ENCODE results near the gene CRHR1.

CRHR1 gene

DNA sequence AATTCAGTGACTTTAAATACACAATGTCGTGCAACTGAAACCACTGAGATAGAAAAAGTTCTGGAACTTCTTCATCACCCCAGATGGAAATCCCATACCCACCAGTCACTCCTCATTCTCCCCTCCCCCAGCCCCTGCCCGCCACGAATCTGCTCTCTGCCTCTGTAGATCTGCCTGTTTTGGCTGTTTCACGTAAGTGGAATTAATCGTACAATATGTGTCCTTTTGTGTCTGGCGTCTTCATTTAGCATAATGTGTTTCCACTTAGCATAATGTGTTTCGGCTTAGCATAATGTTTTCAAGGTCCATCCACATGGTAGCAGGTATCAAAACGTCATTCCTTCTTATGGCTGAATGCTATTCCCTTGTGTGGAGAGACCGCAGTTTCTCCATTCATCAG lies 57.1 kb downstream of the CRHR1 start:
- no CpG with 5 or more reads among the region's 9 CpGs for WGBS (ENCODE audit: extremely low coverage, insufficient coverage, insufficient read length)
- H4K12ac ChIP-seq (ENCODE audit: low read depth, low read length) = no peak overlapping the region
- no peak overlapping the region for H3K27ac ChIP-seq (ENCODE audit: low read depth, low read length)

DNA sequence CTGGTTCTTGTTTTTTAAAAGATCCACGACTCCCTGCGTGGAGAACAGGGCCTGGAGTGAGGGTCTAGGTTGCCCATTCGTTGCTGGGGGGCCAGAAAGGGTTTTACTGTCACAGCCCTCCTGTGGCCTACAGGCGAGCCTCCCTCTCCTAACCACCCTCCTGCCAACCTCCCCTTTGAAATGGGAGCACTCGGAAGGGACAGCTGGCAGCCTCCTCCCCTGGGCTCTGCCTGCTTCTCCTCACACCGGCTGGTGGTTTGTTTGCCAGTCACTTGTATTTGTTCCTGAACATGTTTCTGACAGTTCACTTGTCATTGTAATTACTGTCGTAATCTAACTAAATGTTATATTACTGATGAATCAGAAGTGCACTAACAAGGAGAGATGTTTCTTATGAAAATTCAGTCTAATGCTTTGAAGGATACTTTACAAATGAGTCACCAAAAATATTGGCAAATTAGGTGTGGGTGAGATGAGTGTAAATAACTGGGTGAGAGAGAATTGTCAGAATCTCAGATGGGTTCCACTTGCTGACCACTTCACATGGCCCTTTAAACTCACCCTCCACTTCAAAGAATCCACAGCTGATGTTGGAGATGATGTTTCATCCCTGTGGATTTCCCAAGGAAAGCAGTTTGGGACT lies 57.9 kb downstream of the CRHR1 start:
- Histone ChIP-seq H3K4ac (ENCODE audit: low read depth, low read length) (no peak overlapping the region), H3K4me2 (ENCODE audit: low read length) (no peak overlapping the region), H3K79me1 (ENCODE audit: low read length) (no peaks in the 10 kb centered on the region), H4K12ac (ENCODE audit: low read depth, low read length) (no peak overlapping the region), H4K91ac (ENCODE audit: low read depth, low read length) (no peak overlapping the region), H2BK5ac (ENCODE audit: low read depth, low read length, poor library complexity) (no peak overlapping the region), H3K23ac (ENCODE audit: low read length) (no peak overlapping the region), H3K27me3 (ENCODE audit: insufficient read depth, low read length) (no peaks in the 10 kb centered on the region), H3K79me2 (ENCODE audit: control insufficient read depth, insufficient read depth, low read length, poor library complexity) (no peaks in the 10 kb centered on the region), H3K14ac (ENCODE audit: low read length) (no peak overlapping the region), H3K4me1 (ENCODE audit: control insufficient read depth in 1 of 2, insufficient read depth in 2 of 2, low read length in 2 of 2) (no peaks in the 10 kb centered on the region), H3K9ac (ENCODE audit: low read length) (no peak overlapping the region), H2AK5ac (ENCODE audit: low read length) (no peak overlapping the region), H2BK120ac (ENCODE audit: insufficient read depth, low read length, poor library complexity) (no peak overlapping the region), H3K9me3 (ENCODE audit: insufficient read depth, low read depth, low read length) (peaks cover 1% of the 10 kb centered on the region), H3K27ac (ENCODE audit: low read depth, low read length) (no peak overlapping the region), H2AFZ (ENCODE audit: insufficient read depth, low read length, poor library complexity) (no peak overlapping the region), H3K36me3 (ENCODE audit: control insufficient read depth in 1 of 2, insufficient read depth in 2 of 2, low read length in 2 of 2) (no peaks in the 10 kb centered on the region), H2BK12ac (ENCODE audit: low read length) (no peak overlapping the region), H3K4me3 (ENCODE audit: low read depth, low read length) (no peak overlapping the region), H3K18ac (ENCODE audit: low read length) (no peak overlapping the region), H4K8ac (ENCODE audit: low read depth, low read length) (no peak overlapping the region)
- DNase-seq = no peak
- WGBS (ENCODE audit: extremely low coverage, insufficient coverage, insufficient read length) = no CpG with 5 or more reads among the region's 7 CpGs

More for the DNA sequence above, 57.1 kb downstream of the CRHR1 start:
- Histone ChIP-seq H2AK5ac (ENCODE audit: low read length) (no peak overlapping the region), H2BK12ac (ENCODE audit: low read length) (no peak overlapping the region), H3K23ac (ENCODE audit: low read length) (no peak overlapping the region), H3K27me3 (ENCODE audit: insufficient read depth, low read length) (no peaks in the 10 kb centered on the region), H3K79me1 (ENCODE audit: low read length) (no peaks in the 10 kb centered on the region), H2BK5ac (ENCODE audit: low read depth, low read length, poor library complexity) (no peak overlapping the region), H3K4me2 (ENCODE audit: low read length) (no peak overlapping the region), H3K9me3 (ENCODE audit: insufficient read depth, low read depth, low read length) (peaks cover 1% of the 10 kb centered on the region), H2BK120ac (ENCODE audit: insufficient read depth, low read length, poor library complexity) (no peak overlapping the region), H3K18ac (ENCODE audit: low read length) (no peak overlapping the region), H3K9ac (ENCODE audit: low read length) (no peak overlapping the region), H3K14ac (ENCODE audit: low read length) (no peak overlapping the region), H4K91ac (ENCODE audit: low read depth, low read length) (no peak overlapping the region), H3K4me3 (ENCODE audit: low read depth, low read length) (no peak overlapping the region), H3K36me3 (ENCODE audit: control insufficient read depth in 1 of 2, insufficient read depth in 2 of 2, low read length in 2 of 2) (no peaks in the 10 kb centered on the region), H3K4me1 (ENCODE audit: control insufficient read depth in 1 of 2, insufficient read depth in 2 of 2, low read length in 2 of 2) (no peaks in the 10 kb centered on the region), H2AFZ (ENCODE audit: insufficient read depth, low read length, poor library complexity) (no peak overlapping the region), H4K8ac (ENCODE audit: low read depth, low read length) (no peak overlapping the region), H3K79me2 (ENCODE audit: control insufficient read depth, insufficient read depth, low read length, poor library complexity) (no peaks in the 10 kb centered on the region), H3K4ac (ENCODE audit: low read depth, low read length) (no peak overlapping the region)
- DNase-seq = no peak

DNA sequence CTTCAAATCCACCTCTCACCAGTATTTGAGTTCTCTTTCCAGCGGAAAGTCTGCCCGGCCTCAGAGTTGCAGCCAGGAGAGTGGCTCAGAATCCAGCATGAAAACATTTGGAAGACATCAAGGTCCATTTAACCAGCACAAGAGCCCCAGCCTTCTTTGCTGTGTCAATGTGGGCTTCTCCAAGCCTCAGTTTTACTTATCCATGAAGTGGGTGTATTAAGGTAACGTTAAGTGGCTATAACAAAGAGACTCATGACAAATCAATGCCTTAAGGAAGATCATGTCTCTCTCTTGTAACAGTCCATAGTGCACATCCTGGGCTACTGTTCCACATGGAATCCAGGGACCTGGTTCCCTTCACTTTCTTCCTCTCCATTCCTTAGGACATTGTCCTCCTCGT lies 59.6 kb downstream of the CRHR1 start:
- Histone ChIP-seq H3K4me3 (ENCODE audit: low read depth, low read length) (no peak overlapping the region), H2AK5ac (ENCODE audit: low read length) (no peak overlapping the region)

DNA sequence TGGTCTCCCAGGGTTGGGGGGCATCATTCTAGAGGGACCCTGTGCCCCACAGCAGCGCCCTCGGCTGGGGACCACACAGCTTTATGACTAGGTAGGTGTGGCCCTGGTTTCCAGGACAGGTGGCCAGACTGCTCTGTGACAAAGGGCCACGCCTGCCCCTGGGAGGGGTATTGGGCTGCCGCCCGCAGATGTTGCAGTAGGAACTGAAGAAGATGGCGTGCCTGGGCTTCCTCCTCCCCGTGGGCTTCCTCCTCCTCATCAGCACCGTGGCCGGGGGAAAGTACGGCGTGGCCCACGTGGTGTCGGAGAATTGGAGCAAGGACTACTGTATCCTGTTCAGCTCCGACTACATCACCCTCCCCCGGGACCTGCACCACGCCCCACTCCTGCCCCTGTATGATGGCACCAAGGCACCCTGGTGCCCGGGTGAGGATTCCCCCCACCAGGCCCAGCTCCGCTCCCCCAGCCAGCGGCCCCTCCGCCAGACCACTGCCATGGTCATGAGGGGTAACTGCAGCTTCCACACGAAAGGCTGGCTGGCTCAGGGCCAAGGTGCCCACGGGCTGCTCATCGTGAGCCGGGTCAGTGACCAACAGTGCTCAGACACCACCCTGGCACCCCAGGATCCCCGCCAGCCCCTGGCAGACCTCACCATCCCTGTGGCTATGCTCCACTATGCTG lies 60.7 kb downstream of the CRHR1 start, which contains the start of gene SPPL2C:
SPPL2C (plus strand) TSS at position 187 of the 681 bp plus-strand sequence; CDS start at position 213, 26 bp downstream.
- Histone ChIP-seq H3K23ac (ENCODE audit: low read length) (no peak within 1 kb of the TSS), H3K9me3 (ENCODE audit: insufficient read depth, low read depth, low read length) (no peaks in the 10 kb centered on the region), H3K79me1 (ENCODE audit: low read length) (no peaks in the 10 kb centered on the region), H3K4ac (ENCODE audit: low read depth, low read length) (no peak within 1 kb of the TSS), H2AFZ (ENCODE audit: insufficient read depth, low read length, poor library complexity) (no peak within 1 kb of the TSS), H3K36me3 (ENCODE audit: control insufficient read depth in 1 of 2, insufficient read depth in 2 of 2, low read length in 2 of 2) (no peaks in the 10 kb centered on the region), H4K12ac (ENCODE audit: low read depth, low read length) (no peak within 1 kb of the TSS), H2BK5ac (ENCODE audit: low read depth, low read length, poor library complexity) (no peak within 1 kb of the TSS), H2AK5ac (ENCODE audit: low read length) (no peak within 1 kb of the TSS), H3K4me2 (ENCODE audit: low read length) (no peak within 1 kb of the TSS), H4K91ac (ENCODE audit: low read depth, low read length) (no peak within 1 kb of the TSS), H3K18ac (ENCODE audit: low read length) (no peak within 1 kb of the TSS), H2BK120ac (ENCODE audit: insufficient read depth, low read length, poor library complexity) (no peak within 1 kb of the TSS), H3K14ac (ENCODE audit: low read length) (no peak within 1 kb of the TSS), H4K8ac (ENCODE audit: low read depth, low read length) (no peak within 1 kb of the TSS), H3K9ac (ENCODE audit: low read length) (no peak within 1 kb of the TSS), H2BK12ac (ENCODE audit: low read length) (no peak within 1 kb of the TSS), H3K4me1 (ENCODE audit: control insufficient read depth in 1 of 2, insufficient read depth in 2 of 2, low read length in 2 of 2) (no peaks in the 10 kb centered on the region), H3K27ac (ENCODE audit: low read depth, low read length) (no peak within 1 kb of the TSS), H3K79me2 (ENCODE audit: control insufficient read depth, insufficient read depth, low read length, poor library complexity) (no peaks in the 10 kb centered on the region), H3K27me3 (ENCODE audit: insufficient read depth, low read length) (no peaks in the 10 kb centered on the region), H3K4me3 (ENCODE audit: low read depth, low read length) (no peak within 1 kb of the TSS)
- WGBS (ENCODE audit: extremely low coverage, insufficient coverage, insufficient read length) = no CpG with 5 or more reads among the region's 25 CpGs
- DNase-seq = no peak

More for the DNA sequence above, 59.6 kb downstream of the CRHR1 start:
- no peak overlapping the region for H2AFZ ChIP-seq (ENCODE audit: insufficient read depth, low read length, poor library complexity)
- no peak overlapping the region for H3K23ac ChIP-seq (ENCODE audit: low read length)
- H3K9ac ChIP-seq (ENCODE audit: low read length) = no peak overlapping the region
- H3K18ac ChIP-seq (ENCODE audit: low read length) = no peak overlapping the region
- DNase-seq = no peak
- H3K9me3 ChIP-seq (ENCODE audit: insufficient read depth, low read depth, low read length) = no peaks in the 10 kb centered on the region
- H2BK120ac ChIP-seq (ENCODE audit: insufficient read depth, low read length, poor library complexity) = no peak overlapping the region
- H4K12ac ChIP-seq (ENCODE audit: low read depth, low read length) = no peak overlapping the region
- H4K8ac ChIP-seq (ENCODE audit: low read depth, low read length) = no peak overlapping the region
- H3K27ac ChIP-seq (ENCODE audit: low read depth, low read length) = no peak overlapping the region
- no peak overlapping the region for H3K4ac ChIP-seq (ENCODE audit: low read depth, low read length)
- no peak overlapping the region for H2BK12ac ChIP-seq (ENCODE audit: low read length)
- H3K36me3 ChIP-seq (ENCODE audit: control insufficient read depth in 1 of 2, insufficient read depth in 2 of 2, low read length in 2 of 2) = no peaks in the 10 kb centered on the region
- no peak overlapping the region for H3K4me2 ChIP-seq (ENCODE audit: low read length)
- no peak overlapping the region for H3K14ac ChIP-seq (ENCODE audit: low read length)
- H3K79me2 ChIP-seq (ENCODE audit: control insufficient read depth, insufficient read depth, low read length, poor library complexity) = no peaks in the 10 kb centered on the region
- no peak overlapping the region for H4K91ac ChIP-seq (ENCODE audit: low read depth, low read length)
- no CpG with 5 or more reads among the region's 4 CpGs for WGBS (ENCODE audit: extremely low coverage, insufficient coverage, insufficient read length)
- H3K4me1 ChIP-seq (ENCODE audit: control insufficient read depth in 1 of 2, insufficient read depth in 2 of 2, low read length in 2 of 2) = no peaks in the 10 kb centered on the region
- no peaks in the 10 kb centered on the region for H3K79me1 ChIP-seq (ENCODE audit: low read length)
- H2BK5ac ChIP-seq (ENCODE audit: low read depth, low read length, poor library complexity) = no peak overlapping the region
- H3K27me3 ChIP-seq (ENCODE audit: insufficient read depth, low read length) = no peaks in the 10 kb centered on the region

Measured in trophoblast cell (in vitro differentiated cells and primary cell).